Naive B cell (primary cell): ENCODE results near the gene OPRL1. TPM values are rescaled to one million over a fixed set of nuclear protein-coding genes. Genes with fewer than 3 reads are reported as not detected.

Experiments
- ATAC-seq, 2 donors: fragments of 150-1000 bp; cut with Tn5 transposase; 2 replicates each; pipeline ENCODE4 v1.10.0; 2021; ENCODE audit warnings: low read depth in 2 of 2, mild to moderate bottlenecking in 2 of 2, moderate library complexity in 2 of 2
- DNase-seq: peaks from one replicate; pipeline ENCODE4 v3.0.0; 2022
- H3K27ac Mint-ChIP-seq, 6 donors: one replicate each; pipeline ENCODE4 v1.8.0; 2020 to 2022; ENCODE audit warnings: mild to moderate bottlenecking in 6 of 6, mixed read lengths in 6 of 6, moderate library complexity in 5 of 6, inconsistent platforms in 2 of 6
- H3K27me3 Mint-ChIP-seq, 3 donors: one replicate each; pipeline ENCODE4 v1.8.0; 2021 to 2022; ENCODE audit warnings: mixed read lengths in 3 of 3, mild to moderate bottlenecking in 1 of 3
- H3K36me3 Mint-ChIP-seq, 2 donors: one replicate each; pipeline ENCODE4 v1.8.0; 2020 to 2022; ENCODE audit warnings: mixed read lengths in 2 of 2, inconsistent platforms in 1 of 2, mild to moderate bottlenecking in 1 of 2
- H3K4me1 Mint-ChIP-seq, 3 donors: one replicate each; pipeline ENCODE4 v1.8.0; 2020 to 2022; ENCODE audit warnings: mixed read lengths in 3 of 3, inconsistent platforms in 1 of 3, mild to moderate bottlenecking in 1 of 3, moderate library complexity in 1 of 3
- H3K4me3 Mint-ChIP-seq, 8 donors: one replicate each; pipeline ENCODE4 v1.8.0; 2020 to 2022; ENCODE audit warnings: mild to moderate bottlenecking in 8 of 8, mixed read lengths in 8 of 8, moderate library complexity in 8 of 8, inconsistent platforms in 2 of 8
- H3K9me3 Mint-ChIP-seq, 7 donors: one replicate each; pipeline ENCODE4 v1.8.0; 2020 to 2022; ENCODE audit warnings: mixed read lengths in 7 of 7, mild to moderate bottlenecking in 5 of 7, inconsistent platforms in 2 of 7, moderate library complexity in 1 of 7
- polyA plus RNA-seq, 6 donors: library from polyadenylated mRNA; unstranded; fragments of 300-500 nt; fragmentation: Illumina TruSeq; gene quantifications; one replicate each; pipeline ENCODE4 v1.2.3, GENCODE V29; 2021; ENCODE audit warnings: low read depth in 6 of 6

Gene OPRL1
- polyA plus RNA-seq, 6 donors from 2014 or later = 0.91 to 3.4 (median 2.3) TPM

GRCh38 chr20:64038224-64038564 is 41.7 kb upstream of the OPRL1 start:
- H3K27ac Mint-ChIP-seq = no peak overlapping the region
- peaks cover 0 to 19% (median 8%) of the 10 kb centered on the region in 3 donors for H3K27me3 Mint-ChIP-seq
- ATAC-seq (peak; percentile 19 to 20), DNase-seq (no peak)
- H3K36me3 Mint-ChIP-seq = no peaks in the 10 kb centered on the region
- H3K9me3 Mint-ChIP-seq = no peaks in the 10 kb centered on the region
- H3K4me1 Mint-ChIP-seq = peaks cover 8 to 32% (median 14%) of the 10 kb centered on the region in 3 donors
- peak overlapping the region in 6 of 8 donors; percentile 30 to 78 (median 52) for H3K4me3 Mint-ChIP-seq

DNA sequence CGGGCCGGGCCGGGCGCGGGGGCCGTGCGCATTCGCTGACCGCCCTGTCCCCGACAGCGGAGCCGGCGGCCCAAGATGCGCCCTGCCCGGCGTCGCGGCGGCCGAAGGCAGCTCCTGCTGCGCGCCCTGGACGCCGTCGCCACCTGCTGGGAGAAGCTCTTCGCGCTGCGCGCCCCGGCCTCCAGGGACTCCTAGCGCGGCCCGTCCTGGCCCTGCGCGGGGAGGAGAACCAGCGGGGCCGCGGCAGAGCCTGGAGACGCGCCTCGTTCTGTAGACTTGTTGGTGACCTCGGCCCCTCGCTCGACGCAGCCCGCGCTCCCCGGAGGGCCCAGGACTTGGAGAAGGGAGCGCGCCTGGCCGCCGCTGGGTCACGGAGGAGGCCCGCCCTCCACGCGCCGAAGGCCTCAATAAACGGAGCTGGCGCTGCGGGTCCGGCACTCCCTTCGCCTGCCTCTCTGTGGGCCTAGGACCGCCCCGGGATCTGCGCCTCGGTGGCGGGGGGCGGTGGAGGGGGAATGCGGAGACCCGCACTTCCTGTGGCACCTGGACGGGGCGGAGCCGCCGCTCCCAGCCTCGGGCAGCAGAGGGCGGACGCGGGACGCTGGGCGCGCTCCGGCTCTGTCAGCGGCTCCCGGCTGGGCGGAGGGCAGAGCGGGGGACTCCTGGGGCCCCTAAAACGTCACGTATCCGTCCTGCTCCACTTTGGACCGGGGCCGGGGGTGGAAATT is 41.2 kb upstream of the OPRL1 start:
- peak overlapping the region in 3 of 6 donors; percentile 20 to 69 (median 24) for H3K27ac Mint-ChIP-seq
- DNase-seq (peak; percentile 77), ATAC-seq (peak; percentile 85)
- peaks cover 8 to 34% (median 17%) of the 10 kb centered on the region in 3 donors for H3K4me1 Mint-ChIP-seq
- H3K4me3 Mint-ChIP-seq = peak overlapping the region in 7 of 8 donors; percentile 45 to 84 (median 76)
- no peaks in the 10 kb centered on the region for H3K9me3 Mint-ChIP-seq
- H3K27me3 Mint-ChIP-seq = peaks cover 3 to 19% (median 8%) of the 10 kb centered on the region in 3 donors
- H3K36me3 Mint-ChIP-seq = no peaks in the 10 kb centered on the region

- peak overlapping the region in 2 of 6 donors; percentile 24 to 69 for H3K27ac Mint-ChIP-seq
- ATAC-seq (no peak), DNase-seq (no peak)
- peaks cover 8 to 42% (median 19%) of the 10 kb centered on the region in 3 donors for H3K4me1 Mint-ChIP-seq
- no peaks in the 10 kb centered on the region for H3K36me3 Mint-ChIP-seq
- H3K27me3 Mint-ChIP-seq = peaks cover 9 to 22% (median 12%) of the 10 kb centered on the region in 3 donors
- no peaks in the 10 kb centered on the region for H3K9me3 Mint-ChIP-seq
- H3K4me3 Mint-ChIP-seq = peak overlapping the region; percentile 49 to 89 (median 78)
Observed at GRCh38 chr20:64039293-64040160, 40.4 kb upstream of the OPRL1 start.

DNA sequence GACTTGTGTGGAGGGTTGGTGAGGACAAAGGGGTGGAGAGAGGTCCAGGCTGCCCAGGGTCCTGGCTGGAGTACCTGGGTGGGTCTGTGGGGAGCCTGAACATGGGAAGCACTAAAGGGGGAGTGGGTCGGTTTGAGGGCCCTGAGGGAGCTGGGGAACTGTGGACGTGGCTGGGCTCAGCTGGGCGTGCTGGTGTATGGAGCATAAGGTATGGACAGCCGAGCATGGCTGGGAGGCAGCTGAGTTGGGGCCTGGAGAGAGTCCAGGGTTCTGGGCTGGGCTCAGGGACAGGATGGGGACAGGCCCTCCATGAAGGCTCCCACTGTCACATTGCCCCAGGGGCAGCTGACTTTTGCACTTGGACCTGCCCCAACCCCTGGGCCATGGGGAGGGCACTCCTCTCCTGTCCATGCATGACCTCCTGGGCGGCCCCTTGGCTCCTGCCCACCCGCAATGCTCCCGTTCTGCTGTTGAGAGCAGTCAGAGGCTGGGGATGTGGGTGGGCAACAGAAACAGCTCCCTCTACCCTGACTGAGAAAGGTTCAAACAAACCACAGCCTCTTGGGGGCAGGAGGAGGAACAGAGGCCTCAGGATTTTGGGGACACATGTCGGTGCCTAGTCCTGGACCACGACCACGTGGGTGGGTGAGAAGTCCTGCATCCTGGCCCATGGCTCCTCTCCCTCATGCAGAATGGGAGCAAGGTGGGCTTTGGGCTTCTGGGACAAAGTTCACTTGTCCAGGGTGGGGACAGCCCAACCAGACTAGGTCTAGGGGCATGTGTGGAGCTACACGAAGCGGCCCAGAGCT is 39.4 kb upstream of the OPRL1 start:
- peaks cover 8 to 44% (median 21%) of the 10 kb centered on the region in 3 donors for H3K4me1 Mint-ChIP-seq
- no peaks in the 10 kb centered on the region for H3K36me3 Mint-ChIP-seq
- peaks cover 11 to 30% (median 21%) of the 10 kb centered on the region in 3 donors for H3K27me3 Mint-ChIP-seq

GRCh38 chr20:64041040-64041780 is 38.7 kb upstream of the OPRL1 start:
- Mint-ChIP-seq H3K4me1 (peaks cover 8 to 44% (median 21%) of the 10 kb centered on the region in 3 donors), H3K4me3 (peak overlapping the region; percentile 47 to 88 (median 76)), H3K27ac (peak overlapping the region in 1 of 6 donors; percentile 32), H3K36me3 (no peaks in the 10 kb centered on the region), H3K9me3 (no peaks in the 10 kb centered on the region), H3K27me3 (peaks cover 17 to 38% (median 29%) of the 10 kb centered on the region in 3 donors)
- DNase-seq = no peak
- ATAC-seq = no peak

More for the DNA sequence above, 39.4 kb upstream of the OPRL1 start:
- ATAC-seq (no peak), DNase-seq (no peak)
- no peaks in the 10 kb centered on the region for H3K9me3 Mint-ChIP-seq
- no peak overlapping the region for H3K27ac Mint-ChIP-seq
- H3K4me3 Mint-ChIP-seq = peak overlapping the region in 6 of 8 donors; percentile 50 to 89 (median 73)

DNA sequence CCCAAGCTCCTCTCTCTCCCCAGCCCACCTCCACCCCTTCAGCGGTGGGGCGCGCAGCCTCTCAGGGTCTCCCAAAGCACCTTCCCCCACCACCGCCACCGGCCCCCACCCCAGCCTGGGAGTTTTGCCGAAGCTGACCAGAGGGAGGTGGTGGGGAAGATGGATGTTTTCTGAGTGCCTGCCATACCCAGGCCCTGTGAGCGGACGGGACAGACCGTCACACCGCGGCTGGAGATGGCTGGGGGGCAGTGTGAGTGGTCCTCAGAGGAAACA is 38.2 kb upstream of the OPRL1 start:
- H3K9me3 Mint-ChIP-seq = no peaks in the 10 kb centered on the region
- no peak for DNase-seq
- no peak for ATAC-seq
- H3K4me1 Mint-ChIP-seq = peaks cover 8 to 44% (median 20%) of the 10 kb centered on the region in 3 donors
- H3K36me3 Mint-ChIP-seq = no peaks in the 10 kb centered on the region
- H3K4me3 Mint-ChIP-seq = peak overlapping the region in 7 of 8 donors; percentile 22 to 88 (median 76)
- H3K27me3 Mint-ChIP-seq = peaks cover 22 to 43% (median 34%) of the 10 kb centered on the region in 3 donors
- peak overlapping the region in 1 of 6 donors; percentile 32 for H3K27ac Mint-ChIP-seq

GRCh38 chr20:64042054-64042781 is 37.7 kb upstream of the OPRL1 start:
- no peak overlapping the region for H3K27ac Mint-ChIP-seq
- H3K27me3 Mint-ChIP-seq = peaks cover 22 to 43% (median 39%) of the 10 kb centered on the region in 3 donors
- peak overlapping the region in 7 of 8 donors; percentile 70 to 89 (median 78) for H3K4me3 Mint-ChIP-seq
- ATAC-seq (no peak), DNase-seq (no peak)
- peaks cover 8 to 42% (median 18%) of the 10 kb centered on the region in 3 donors for H3K4me1 Mint-ChIP-seq
- H3K9me3 Mint-ChIP-seq = no peaks in the 10 kb centered on the region
- H3K36me3 Mint-ChIP-seq = no peaks in the 10 kb centered on the region

DNA sequence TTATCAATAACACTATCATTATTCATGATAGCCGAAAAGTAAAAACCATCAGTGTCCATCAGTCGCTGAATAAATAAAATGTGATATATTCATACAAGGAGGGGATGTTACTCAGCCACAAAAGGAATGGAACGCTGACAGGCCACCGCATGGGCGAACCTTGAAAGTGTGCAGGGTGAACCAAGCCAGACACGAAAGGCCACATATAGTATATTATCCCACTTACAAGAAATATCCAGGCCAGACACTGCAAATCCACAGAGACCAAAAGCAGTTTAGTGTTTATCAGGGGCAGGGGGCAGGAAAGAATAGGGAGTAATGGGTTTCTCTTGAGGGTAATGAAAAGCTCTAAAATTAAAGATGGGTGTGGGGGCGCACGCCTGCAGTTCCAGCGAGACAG is 36.1 kb upstream of the OPRL1 start:
- Mint-ChIP-seq H3K4me3 (peak overlapping the region in 4 of 8 donors; percentile 18 to 72 (median 37)), H3K9me3 (no peaks in the 10 kb centered on the region), H3K36me3 (no peaks in the 10 kb centered on the region), H3K27ac (no peak overlapping the region), H3K4me1 (peaks cover 6 to 34% (median 15%) of the 10 kb centered on the region in 3 donors), H3K27me3 (peaks cover 22 to 46% (median 43%) of the 10 kb centered on the region in 3 donors)
- ATAC-seq (no peak), DNase-seq (no peak)

- Mint-ChIP-seq H3K27me3 (peaks cover 26 to 48% (median 46%) of the 10 kb centered on the region in 3 donors), H3K27ac (peak overlapping the region in 1 of 6 donors; percentile 47), H3K4me1 (peaks cover 6 to 32% (median 15%) of the 10 kb centered on the region in 3 donors), H3K36me3 (no peaks in the 10 kb centered on the region), H3K4me3 (peak overlapping the region in 2 of 8 donors; percentile 11 to 51), H3K9me3 (no peaks in the 10 kb centered on the region)
- DNase-seq (no peak), ATAC-seq (no peak)
Observed at GRCh38 chr20:64044484-64045247, 35.2 kb upstream of the OPRL1 start.

- Mint-ChIP-seq H3K9me3 (no peaks in the 10 kb centered on the region), H3K27me3 (peaks cover 26 to 44% (median 41%) of the 10 kb centered on the region in 3 donors), H3K27ac (no peak overlapping the region), H3K36me3 (no peaks in the 10 kb centered on the region), H3K4me3 (no peak overlapping the region), H3K4me1 (peaks cover 7 to 25% (median 11%) of the 10 kb centered on the region in 3 donors)
- ATAC-seq (no peak), DNase-seq (no peak)
Observed at GRCh38 chr20:64045346-64046011, 34.4 kb upstream of the OPRL1 start.

DNA sequence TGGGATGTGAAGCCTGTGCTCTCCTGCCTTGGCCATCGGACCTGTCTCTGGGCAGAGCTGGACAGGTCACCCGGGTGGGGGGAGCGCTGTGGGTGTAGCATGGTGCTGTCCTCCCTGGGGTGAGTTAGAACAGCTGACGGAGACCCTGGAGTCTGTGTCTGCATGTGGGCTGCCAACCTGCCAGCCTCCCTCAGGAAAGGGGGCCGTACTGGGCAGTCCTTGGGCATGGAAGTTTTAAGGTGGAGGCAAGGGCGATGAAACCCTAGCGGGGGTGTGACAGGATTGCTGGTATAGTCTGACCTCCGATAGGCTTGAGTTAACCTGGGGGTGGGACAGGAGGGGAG is 32.9 kb upstream of the OPRL1 start:
- peaks cover 26 to 59% (median 52%) of the 10 kb centered on the region in 3 donors for H3K27me3 Mint-ChIP-seq
- DNase-seq (no peak), ATAC-seq (no peak)
- H3K36me3 Mint-ChIP-seq = no peaks in the 10 kb centered on the region
- H3K4me1 Mint-ChIP-seq = peaks cover 7 to 16% (median 7%) of the 10 kb centered on the region in 3 donors
- no peaks in the 10 kb centered on the region for H3K9me3 Mint-ChIP-seq
- peak overlapping the region in 2 of 6 donors; percentile 11 to 76 for H3K27ac Mint-ChIP-seq
- peak overlapping the region in 2 of 8 donors; percentile 64 to 71 for H3K4me3 Mint-ChIP-seq
